HFF-Myc (cell line): Measurements from ENCODE around the gene LPCAT1.

Experiments
- DNase-seq: peaks from one replicate; pipeline ENCODE4 v3.0.0-alpha.2; 2011; ENCODE audit warnings: low read depth; ENCODE audit errors: extremely low read depth
- H3K4me3 ChIP-seq: replicated peaks from 2 replicates; pipeline ENCODE4 v1.5.1; 2011; ENCODE audit warnings: low read depth, mild to moderate bottlenecking, control low read depth, low read length
- CTCF ChIP-seq: IDR thresholded peaks from 2 replicates; pipeline ENCODE4 v1.5.1; 2012; ENCODE audit warnings: mild to moderate bottlenecking, low read depth, low read length, control low read depth; ENCODE audit errors: missing control alignments

The LPCAT1 gene

GRCh38 chr5:1548702-1549474 is 25.1 kb upstream of the LPCAT1 start:
- no peak for DNase-seq
- TF ChIP-seq CTCF, result no peak
- no peak overlapping the region for H3K4me3 ChIP-seq

- no peak overlapping the region for H3K4me3 ChIP-seq
- no peak for TF ChIP-seq CTCF
- no peak for DNase-seq
Measured at GRCh38 chr5:1547655-1548054, 23.9 kb upstream of the LPCAT1 start.

- no peak overlapping the region for H3K4me3 ChIP-seq
- no peak for TF ChIP-seq CTCF
- no peak for DNase-seq
Measured at GRCh38 chr5:1547236-1547635, 23.5 kb upstream of the LPCAT1 start.

GRCh38 chr5:1546556-1546955 is 22.8 kb upstream of the LPCAT1 start:
- no peak overlapping the region for H3K4me3 ChIP-seq
- no peak for TF ChIP-seq CTCF
- no peak for DNase-seq

GRCh38 chr5:1545805-1546355 is 22.1 kb upstream of the LPCAT1 start:
- DNase-seq, result no peak
- TF ChIP-seq CTCF, result no peak
- no peak overlapping the region for H3K4me3 ChIP-seq

GRCh38 chr5:1545126-1545804 is 21.5 kb upstream of the LPCAT1 start:
- no peak for DNase-seq
- TF ChIP-seq CTCF, result no peak
- no peak overlapping the region for H3K4me3 ChIP-seq
